Breast epithelium (tissue), 3 donors: ENCODE results near the gene PLEKHM3.

Experiments used
- POLR2A ChIP-seq: fragments of 450-650 bp; IDR thresholded peaks from one replicate; pipeline ENCODE4 v1.6.1; 2016; ENCODE audit warnings: antibody characterized with exemption, mild to moderate bottlenecking, moderate library complexity
- POLR2AphosphoS5 ChIP-seq, 3 donors: sonication (generic); formaldehyde crosslinking; IDR thresholded peaks; one replicate each; pipeline ENCODE4 v1.6.1; 2017; ENCODE audit warnings: antibody characterized with exemption in 3 of 3

DNA sequence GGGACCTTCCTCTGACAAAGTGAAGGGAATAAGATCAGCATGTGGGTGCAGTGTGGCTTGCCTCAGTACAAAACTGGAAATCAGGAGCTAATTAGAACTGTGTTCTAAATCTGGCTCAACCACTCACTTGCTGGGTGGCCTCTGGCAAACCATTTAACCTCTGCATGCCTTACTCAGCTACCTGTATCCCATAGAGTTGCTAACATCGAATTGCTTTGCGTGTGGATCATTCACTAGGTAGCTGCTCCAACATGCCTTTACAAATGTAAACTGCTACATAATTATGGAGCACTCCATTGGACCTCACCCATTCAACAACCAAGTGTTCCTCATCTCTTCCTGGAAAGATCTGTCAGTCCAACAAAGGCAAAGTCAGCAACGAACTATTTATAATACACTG lies 19.0 kb downstream of the PLEKHM3 start:
- TF ChIP-seq POLR2A (no peak), POLR2AphosphoS5 (IDR thresholded peaks at IDR 0.05) (no peak)
